Astrocyte of the cerebellum (primary cell): ENCODE data around the gene PPT2.

ENCODE experiments used
- DNase-seq: peaks from one replicate; pipeline ENCODE4 v3.0.0-alpha.2; 2011; ENCODE audit warnings: low read depth
- H3K4me3 ChIP-seq: 2 replicates; pipeline ENCODE4 v1.5.1; 2011; ENCODE audit warnings: mild to moderate bottlenecking, low read depth, low read length, moderate library complexity
- in situ Hi-C: cut with HindIII; loops from 2 replicates; pipeline ENCODE4 v1.10.0; 2017; ENCODE audit warnings: low sequenced_read_pairs
- TF ChIP-seq, protein P1 (sequence below): IDR thresholded peaks from 2 replicates; pipeline ENCODE4 v1.5.1; 2012; ENCODE audit warnings: low read length, low read depth, moderate library complexity, mild to moderate bottlenecking; ENCODE audit errors: missing control alignments

PPT2 gene

DNA sequence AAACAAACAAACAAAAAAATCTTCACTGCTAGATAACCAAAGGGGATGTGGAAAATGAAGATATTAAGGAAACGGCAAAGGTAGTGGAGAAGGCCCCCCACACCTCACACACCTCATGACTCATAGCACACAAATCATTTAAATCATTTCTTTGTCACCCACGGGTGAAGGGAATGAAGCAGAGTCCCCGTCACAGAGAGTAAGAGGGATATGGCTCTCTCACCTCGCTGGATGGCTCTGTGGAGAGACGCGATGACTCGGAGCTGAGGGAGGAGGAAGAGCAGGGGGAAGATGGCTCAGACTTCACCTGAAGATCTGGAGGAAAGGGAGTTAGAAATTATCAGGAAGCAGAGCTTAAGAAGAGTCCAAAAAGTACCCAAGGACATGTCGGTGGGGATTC lies 27.1 kb upstream of the PPT2 start:
- H3K4me3 ChIP-seq, result peak overlapping the region; percentile 75
- in situ Hi-C loops, result loop anchor here (10.0 kb wide), 1 partner anchor 58 kb away; the partner anchor contains the start of gene AGER
- DNase-seq, result no peak
- TF ChIP-seq, protein P1, sequence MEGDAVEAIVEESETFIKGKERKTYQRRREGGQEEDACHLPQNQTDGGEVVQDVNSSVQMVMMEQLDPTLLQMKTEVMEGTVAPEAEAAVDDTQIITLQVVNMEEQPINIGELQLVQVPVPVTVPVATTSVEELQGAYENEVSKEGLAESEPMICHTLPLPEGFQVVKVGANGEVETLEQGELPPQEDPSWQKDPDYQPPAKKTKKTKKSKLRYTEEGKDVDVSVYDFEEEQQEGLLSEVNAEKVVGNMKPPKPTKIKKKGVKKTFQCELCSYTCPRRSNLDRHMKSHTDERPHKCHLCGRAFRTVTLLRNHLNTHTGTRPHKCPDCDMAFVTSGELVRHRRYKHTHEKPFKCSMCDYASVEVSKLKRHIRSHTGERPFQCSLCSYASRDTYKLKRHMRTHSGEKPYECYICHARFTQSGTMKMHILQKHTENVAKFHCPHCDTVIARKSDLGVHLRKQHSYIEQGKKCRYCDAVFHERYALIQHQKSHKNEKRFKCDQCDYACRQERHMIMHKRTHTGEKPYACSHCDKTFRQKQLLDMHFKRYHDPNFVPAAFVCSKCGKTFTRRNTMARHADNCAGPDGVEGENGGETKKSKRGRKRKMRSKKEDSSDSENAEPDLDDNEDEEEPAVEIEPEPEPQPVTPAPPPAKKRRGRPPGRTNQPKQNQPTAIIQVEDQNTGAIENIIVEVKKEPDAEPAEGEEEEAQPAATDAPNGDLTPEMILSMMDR, result no peak

DNA sequence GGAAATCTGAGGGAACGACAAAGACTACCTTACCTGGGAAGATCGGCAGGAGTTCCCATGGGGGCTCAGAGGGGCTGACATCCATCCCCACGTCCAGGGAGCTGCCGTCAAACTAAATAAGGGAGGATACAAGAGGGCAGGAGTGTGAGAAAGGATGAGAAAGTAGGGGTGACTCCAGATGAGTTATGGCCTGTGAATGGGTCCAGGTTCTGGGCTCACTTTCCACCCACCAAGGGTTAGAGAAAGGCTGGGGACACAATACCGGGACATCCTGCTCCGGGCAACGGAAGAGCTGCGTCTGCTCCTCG lies 26.6 kb upstream of the PPT2 start:
- in situ Hi-C loops, result loop anchor here (10.0 kb wide), 1 partner anchor 57 kb away; the partner anchor contains the start of gene AGER
- DNase-seq, result no peak
- H3K4me3 ChIP-seq, result peak overlapping the region; percentile 75
- TF ChIP-seq, protein P1, result no peak

DNA sequence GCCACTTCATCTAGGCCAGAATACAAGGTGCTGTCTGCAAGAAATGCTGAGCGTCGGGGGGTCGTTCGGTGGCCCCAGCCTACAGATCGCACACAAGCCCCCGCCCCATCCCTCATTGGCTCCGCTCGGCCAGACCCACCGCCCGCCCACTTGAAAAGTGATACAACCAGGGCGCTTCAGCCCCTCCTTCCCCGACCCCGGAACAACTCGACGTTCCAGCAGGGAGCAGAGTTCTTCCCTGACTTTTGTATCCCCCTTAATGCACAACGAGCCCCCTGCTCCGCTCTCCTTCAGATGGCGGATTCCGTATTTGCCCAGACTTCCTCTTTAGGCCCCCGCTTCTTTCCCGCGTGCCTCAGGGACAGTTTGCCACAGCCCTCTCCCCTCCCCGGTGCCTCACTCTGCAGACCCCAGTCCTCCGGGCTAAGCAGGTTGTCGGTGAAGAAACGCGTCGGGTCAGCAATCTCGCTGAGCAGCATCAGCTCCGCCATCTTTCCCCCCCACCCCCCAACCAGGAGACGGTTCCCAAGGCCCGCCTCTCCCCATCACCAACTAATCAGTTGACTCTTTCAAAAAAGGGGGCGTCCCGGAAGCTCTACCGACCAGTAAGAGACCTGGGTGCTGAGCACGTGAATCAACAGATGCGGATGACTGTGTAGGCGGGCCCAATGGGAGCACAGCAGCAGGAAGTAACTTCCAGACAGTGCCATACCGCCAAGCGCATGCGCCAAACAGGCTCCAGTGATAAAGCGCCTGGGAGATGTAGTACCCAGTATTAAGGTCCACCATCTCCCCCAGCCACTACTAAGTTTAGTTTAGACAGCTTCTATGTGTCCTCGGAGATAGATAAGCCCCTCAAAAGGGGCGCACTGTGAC lies 26.0 kb upstream of the PPT2 start, which contains the start of gene ATF6B:
ATF6B (minus strand) TSS at position 530 of the 876 bp plus-strand sequence; CDS start at position 491, 39 bp downstream.
- TF ChIP-seq, protein P1, result no peak
- in situ Hi-C loops, result loop anchor here (10.0 kb wide), 1 partner anchor 57 kb away; the partner anchor contains the start of gene AGER
- DNase-seq, result peak; percentile 99
- peak within 1 kb of the TSS; percentile 75 for H3K4me3 ChIP-seq

DNA sequence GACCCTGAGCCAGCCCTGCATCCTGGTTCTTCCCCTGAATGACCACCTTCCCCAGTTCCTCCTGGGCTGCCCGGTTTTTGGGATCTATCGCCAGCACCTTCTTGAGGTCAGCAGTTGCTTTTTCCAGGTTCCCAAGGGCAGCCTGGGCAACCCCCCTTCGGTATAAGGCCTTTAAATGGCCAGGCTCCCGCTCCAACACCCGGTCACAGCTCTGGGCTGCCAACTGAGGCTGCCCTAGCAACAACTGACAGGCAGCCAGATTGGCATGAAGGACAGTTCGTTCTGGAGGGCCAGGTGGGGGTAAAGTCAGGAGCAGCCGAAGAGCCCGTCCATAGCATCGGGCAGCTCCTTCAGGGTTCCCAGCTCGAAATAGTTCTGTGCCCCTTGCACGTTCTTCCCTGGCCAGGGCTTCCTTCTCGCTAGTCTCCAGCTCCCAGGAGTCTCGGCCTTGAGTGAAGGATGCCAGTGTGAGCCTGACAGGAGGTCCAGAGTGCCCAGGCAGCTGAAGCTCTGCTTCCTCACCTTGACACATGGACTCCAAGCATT lies 25.1 kb upstream of the PPT2 start:
- no peak for DNase-seq
- TF ChIP-seq, protein P1, result no peak
- H3K4me3 ChIP-seq, result peak overlapping the region; percentile 74
- in situ Hi-C loops, result loop anchor here (10.0 kb wide), 1 partner anchor 56 kb away; the partner anchor contains the start of gene AGER

DNA sequence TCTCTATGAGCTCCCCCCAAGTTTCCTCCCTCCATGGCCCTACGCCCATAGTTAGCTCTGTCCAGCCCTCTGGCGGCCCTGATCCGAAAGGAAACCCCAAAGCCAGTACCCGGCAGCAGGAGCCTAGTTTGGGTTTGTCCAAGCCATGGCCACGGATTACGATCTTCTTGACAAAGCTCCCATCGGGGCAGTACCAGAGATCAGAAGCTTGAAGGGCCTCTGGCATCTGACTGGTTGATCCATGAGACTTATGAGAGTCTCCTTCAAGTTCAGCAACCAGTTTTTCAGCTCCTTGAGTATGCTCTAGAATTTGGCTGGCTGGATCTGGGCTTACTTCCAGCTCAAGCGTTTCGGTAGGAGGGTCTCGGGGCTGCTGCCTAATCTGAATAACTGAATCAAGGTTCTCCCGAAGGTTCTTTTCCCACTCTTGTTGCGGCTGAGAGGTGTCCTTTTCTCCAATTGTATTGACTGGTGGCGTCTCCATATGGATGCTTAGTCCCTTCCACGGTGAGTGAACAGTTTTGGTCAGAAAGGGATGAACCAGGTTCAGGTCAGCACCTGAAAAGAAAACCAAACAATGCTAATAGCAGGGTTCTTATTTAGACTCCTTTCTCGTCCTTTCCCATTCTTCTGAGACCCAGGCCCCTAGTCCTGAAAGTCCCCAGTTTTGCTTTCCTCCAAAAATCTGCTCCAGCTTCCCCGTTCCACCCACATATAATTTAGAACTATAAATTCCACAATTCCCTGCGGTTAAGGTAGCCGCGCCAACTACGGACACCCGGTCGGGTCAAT lies 24.4 kb upstream of the PPT2 start:
- TF ChIP-seq, protein P1, result no peak
- H3K4me3 ChIP-seq, result peak overlapping the region; percentile 74
- in situ Hi-C loops, result loop anchor here (10.0 kb wide), 1 partner anchor 55 kb away; the partner anchor contains the start of gene AGER
- peak; percentile 28 for DNase-seq

DNA sequence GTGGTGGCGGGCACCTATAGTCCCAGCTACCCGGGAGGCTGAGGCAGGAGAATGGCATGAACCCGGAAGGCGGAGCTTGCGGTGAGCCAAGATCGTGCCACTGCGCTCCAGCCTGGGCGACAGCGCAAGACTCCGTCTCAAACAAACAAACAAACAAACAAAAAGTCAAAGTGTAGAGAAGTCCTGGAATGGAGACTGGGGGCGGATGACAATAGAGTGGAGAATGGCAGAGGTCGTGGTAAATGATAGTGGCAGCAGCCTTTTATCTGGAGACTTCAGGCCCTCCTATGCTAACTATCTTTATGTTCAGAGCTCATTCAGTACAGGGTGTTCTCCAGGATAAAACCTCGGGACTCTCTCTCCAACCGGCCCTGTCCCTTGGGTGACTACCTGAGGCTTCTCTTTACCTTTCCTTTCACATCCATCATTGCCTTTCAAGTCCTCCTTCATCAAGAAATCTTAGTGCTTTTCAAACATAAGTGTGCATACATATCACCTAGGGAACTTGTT lies 22.4 kb upstream of the PPT2 start:
- no peak overlapping the region for H3K4me3 ChIP-seq
- TF ChIP-seq, protein P1, result no peak
- in situ Hi-C loops, result no loop called here
- no peak for DNase-seq
